NOMO-1 (cell line): ENCODE data around the gene CCDC157.
A peak's percentile ranks its signal among the peaks of the same experiment; 100 is the strongest.

Experiments
- DNase-seq, 2 experiments: peaks; one replicate each; lab custom pipeline; 2025; ENCODE audit not compliant: unreplicated experiment in 2 of 2; lab: John Stamatoyannopoulos, UW

Gene CCDC157

GRCh38 chr22:30411780-30412179, 55.0 kb downstream of the CCDC157 start:
- DNase-seq, result no peak

- no peak for DNase-seq
These were observed 56.2 kb downstream of the CCDC157 start for GRCh38 chr22:30413001-30413400.

DNA sequence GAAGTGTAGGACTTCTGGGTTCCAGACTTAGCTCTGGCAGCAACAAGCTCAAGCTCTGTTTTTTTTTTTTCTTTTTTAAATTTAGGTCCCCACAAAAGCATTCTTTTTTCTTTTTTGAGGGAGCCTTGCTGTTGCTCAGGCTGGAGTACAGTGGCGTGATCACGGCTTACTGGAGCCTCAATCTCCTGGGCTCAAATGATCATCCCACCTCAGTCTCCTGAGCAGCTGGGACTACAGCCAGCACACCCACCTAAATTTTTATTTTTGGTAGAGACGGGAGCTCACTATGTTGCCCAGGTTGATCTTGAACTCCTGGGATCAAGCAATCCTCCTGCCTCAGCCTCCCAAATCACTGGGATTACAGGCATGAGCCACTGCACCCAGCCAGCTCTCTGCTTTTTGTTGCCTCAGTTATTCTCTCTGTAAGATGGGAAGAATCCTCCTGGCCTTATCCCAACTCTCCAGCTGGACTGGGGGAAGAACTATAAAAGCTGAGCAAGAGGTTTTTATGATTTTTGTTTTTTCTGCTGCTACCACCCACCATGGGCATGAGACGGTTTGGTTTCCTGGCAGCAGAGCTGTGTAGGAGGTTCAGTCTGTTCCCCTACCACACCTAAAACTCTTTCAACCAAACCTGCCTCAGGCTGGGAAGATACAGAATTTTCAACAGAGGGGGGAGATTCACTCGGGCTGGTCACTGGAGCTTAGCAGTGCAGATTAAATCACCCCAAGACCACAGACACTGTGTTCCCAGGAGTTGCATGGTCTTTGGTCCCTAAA, 57.1 kb downstream of the CCDC157 start:
- DNase-seq, result no peak

DNA sequence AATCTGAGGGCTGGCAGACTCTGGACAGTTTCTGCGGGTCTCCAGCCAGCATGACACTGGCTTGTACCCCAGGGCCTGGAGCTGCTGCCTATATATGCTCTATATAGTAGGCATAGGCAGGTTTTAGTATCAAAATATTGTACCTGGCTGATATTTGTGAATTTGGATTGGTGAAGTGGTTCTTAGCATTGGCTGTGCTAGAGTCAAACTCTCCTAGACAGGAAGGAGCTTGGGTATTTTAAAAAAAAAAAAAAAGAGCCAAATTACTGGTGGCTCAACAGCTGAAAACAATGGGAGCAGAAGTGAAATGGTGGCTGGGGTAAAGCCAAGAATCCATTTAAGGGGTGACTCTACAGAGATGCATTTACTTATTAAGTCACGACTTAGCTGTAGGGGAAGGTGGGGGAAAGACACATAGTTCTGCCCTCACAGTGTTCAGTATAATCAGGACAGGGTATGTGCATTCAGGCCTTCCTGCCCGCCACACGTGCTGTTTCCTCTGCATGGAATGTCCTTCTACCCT, 57.8 kb downstream of the CCDC157 start:
- no peak for DNase-seq

DNA sequence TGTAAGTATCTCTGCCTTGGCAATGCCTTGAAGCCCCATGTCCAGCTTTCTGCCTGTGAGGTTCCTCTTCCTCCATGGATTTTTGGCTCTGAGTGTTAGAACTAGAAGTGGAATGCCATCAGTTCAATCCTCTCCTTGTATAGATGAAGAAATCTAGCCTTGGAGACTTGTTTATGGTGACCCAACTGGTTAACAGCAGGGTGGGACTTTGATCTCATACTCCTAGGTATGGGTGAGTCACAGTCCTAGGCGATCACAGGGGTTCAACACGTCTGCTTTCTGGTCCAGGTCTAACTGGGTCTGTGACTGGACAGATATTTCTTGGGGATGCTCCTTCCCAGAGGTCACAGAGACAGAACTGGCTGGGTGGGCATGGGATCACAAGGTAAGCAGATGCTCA, 59.6 kb downstream of the CCDC157 start:
- no peak for DNase-seq

DNA sequence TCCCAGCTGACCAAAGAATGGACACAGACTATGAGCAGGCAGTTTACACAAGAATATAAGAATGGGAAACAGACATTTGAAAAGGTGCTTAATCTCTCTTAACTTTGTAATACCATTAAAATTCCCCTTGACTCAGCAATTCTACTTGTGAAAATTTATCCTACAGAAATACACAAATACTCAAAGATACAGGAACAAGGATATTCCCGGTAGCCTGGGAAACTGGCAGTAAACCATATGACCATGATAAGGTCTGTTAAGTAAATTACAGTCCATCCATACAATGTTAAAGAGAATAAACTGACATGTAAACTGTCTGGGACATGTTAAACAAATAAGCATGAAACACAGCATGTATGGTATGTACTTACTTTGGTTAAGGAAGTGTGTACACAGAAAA, 60.0 kb downstream of the CCDC157 start:
- no peak for DNase-seq

- DNase-seq, result no peak
These were observed 63.7 kb downstream of the CCDC157 start for GRCh38 chr22:30420347-30421125.

- no peak for DNase-seq
These were observed 65.1 kb downstream of the CCDC157 start for GRCh38 chr22:30421695-30422480.

GRCh38 chr22:30422481-30423300, 65.9 kb downstream of the CCDC157 start:
- DNase-seq, result peak in 1 of 2 experiments; percentile 9

GRCh38 chr22:30423301-30423958, 66.6 kb downstream of the CCDC157 start:
- DNase-seq, result peak in 1 of 2 experiments; percentile 2

DNA sequence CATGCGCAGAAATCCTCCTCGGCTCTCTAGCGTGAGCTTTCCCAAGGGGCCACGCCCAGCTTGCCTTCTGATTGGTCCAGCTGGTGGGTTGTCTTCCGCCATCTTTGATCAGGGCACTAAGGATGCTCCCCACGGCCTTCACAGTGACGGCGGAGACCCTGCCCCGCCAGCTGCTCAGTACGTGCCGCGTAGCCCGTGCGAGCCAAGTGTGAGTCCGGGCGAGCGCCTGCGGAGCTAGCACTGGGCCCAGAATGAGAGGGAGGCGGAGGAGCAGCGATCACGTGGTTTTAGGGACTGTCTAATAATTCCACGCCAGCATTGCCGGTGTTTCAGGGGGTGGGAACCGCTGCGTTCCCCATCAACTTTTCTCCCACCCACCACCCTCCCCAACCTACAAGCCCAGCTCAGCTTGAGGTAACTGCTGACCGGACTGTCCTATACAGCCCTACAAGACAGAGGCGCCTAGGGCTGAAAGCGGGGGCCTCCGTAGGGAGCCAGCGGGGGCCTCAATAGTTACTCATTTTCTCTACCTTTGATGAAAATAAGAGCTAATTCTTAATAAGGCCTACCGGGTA, 67.2 kb downstream of the CCDC157 start:
- peak; percentile 98 to 99 for DNase-seq

- peak in 1 of 2 experiments; percentile 24 for DNase-seq
These were observed 67.9 kb downstream of the CCDC157 start for GRCh38 chr22:30424534-30425326.

DNA sequence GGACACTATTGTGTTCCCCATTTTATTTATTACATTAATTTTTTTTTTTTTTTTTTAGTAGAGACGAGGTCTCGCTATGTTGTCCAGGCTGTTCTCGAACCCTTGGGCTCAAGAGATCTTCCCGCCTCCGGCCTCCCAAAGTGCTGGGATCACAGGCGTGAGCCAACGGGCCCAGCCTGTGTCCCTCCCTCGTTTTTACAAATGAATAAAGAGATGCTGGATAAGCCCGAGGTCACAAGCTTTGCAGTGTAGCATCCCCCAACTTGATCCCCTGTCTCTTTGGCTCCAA, 68.5 kb downstream of the CCDC157 start:
- no peak for DNase-seq

- peak; percentile 33 to 63 for DNase-seq
These were observed 69.0 kb downstream of the CCDC157 start, which contains the start of gene MTFP1 for GRCh38 chr22:30425616-30426387. Gene MTFP1, plus strand, starts transcription at chr22:30425768. Its CDS starts 112 bp downstream, at chr22:30425880.
